Panc1 (cell line): ENCODE measurements around the gene CYP3A4. TPM values are rescaled to one million over a fixed set of nuclear protein-coding genes. Genes with fewer than 3 reads are reported as not detected.
A peak's percentile ranks its signal among the peaks of the same experiment; 100 is the strongest.
"Not testable (repeated sequence)": the region's sequence is repeated elsewhere in the genome, so short reads cannot be mapped to it uniquely, and the experiment has no call there.

Source experiments
- ATAC-seq: fragments of 200-7000 bp; cut with Tn5 transposase; 2 replicates; pipeline ENCODE4 v1.9.1; 2020; ENCODE audit warnings: mild to moderate bottlenecking, moderate library complexity
- BruUV-seq: library from RNA; stranded (reverse); fragments of 400-500 nt; replicated peaks from 2 replicates; lab custom pipeline; 2021; lab: Mats Ljungman, UMichigan
- CTCF ChIA-PET: fragments of 300-600 bp; sonication (Branson Sonifier 250); formaldehyde crosslinking; loops from one replicate; lab custom pipeline; 2022; ENCODE audit warnings: antibody characterized with exemption; lab: Charles Lee
- POLR2A ChIA-PET: fragments of 300-600 bp; sonication (Branson Sonifier 250); formaldehyde crosslinking; loops from one replicate; lab custom pipeline; 2022; ENCODE audit warnings: antibody characterized with exemption; lab: Charles Lee
- DNase-seq: peaks from one replicate; pipeline ENCODE4 v3.0.0-alpha.2; 2010; ENCODE audit warnings: low read depth, low spot score
- H3K27ac ChIP-seq: 2 replicates; pipeline ENCODE4 v1.5.1; 2011; ENCODE audit warnings: mild to moderate bottlenecking, low read length, inconsistent platforms
- H3K27me3 ChIP-seq: fragments of 200-500 bp; sonication (Bioruptor generic); 2 replicates; pipeline ENCODE4 v1.6.0; 2014; ENCODE audit warnings: low read length, inconsistent platforms; ENCODE audit not compliant: control insufficient read depth, insufficient read depth
- H3K36me3 ChIP-seq: fragments of 200-500 bp; sonication (Bioruptor generic); 2 replicates; pipeline ENCODE4 v1.5.1; 2014; ENCODE audit warnings: inconsistent platforms, mild to moderate bottlenecking, low read length, moderate library complexity; ENCODE audit not compliant: control insufficient read depth, insufficient read depth
- H3K4me1 ChIP-seq: 2 replicates; pipeline ENCODE4 v1.5.1; 2011; ENCODE audit warnings: inconsistent platforms, mild to moderate bottlenecking, low read length, moderate library complexity; ENCODE audit not compliant: control insufficient read depth, insufficient read depth
- H3K4me3 ChIP-seq, 2 experiments: 2 replicates each; pipeline ENCODE4 v1.5.1; 2011 to 2012; ENCODE audit warnings: low read depth in 2 of 2, low read length in 2 of 2, mild to moderate bottlenecking in 2 of 2, inconsistent platforms in 1 of 2, moderate library complexity in 1 of 2
- H3K9me3 ChIP-seq: fragments of 200-500 bp; sonication (Bioruptor generic); 2 replicates; pipeline ENCODE4 v1.5.1; 2014; ENCODE audit warnings: low read depth, mild to moderate bottlenecking, inconsistent platforms, low read length, moderate library complexity; ENCODE audit not compliant: control insufficient read depth, insufficient read depth
- CTCF ChIP-seq: fragments of 450-650 bp; IDR thresholded peaks from 2 replicates; pipeline ENCODE4 v1.5.1; 2017; ENCODE audit warnings: mild to moderate bottlenecking
- POLR2AphosphoS5 ChIP-seq: IDR thresholded peaks from 2 replicates; pipeline ENCODE4 v1.6.1; 2012; ENCODE audit warnings: mild to moderate bottlenecking, low read depth, low read length, moderate library complexity
- REST ChIP-seq, 2 experiments: IDR thresholded peaks; 2 replicates each; pipeline ENCODE4 v1.6.1; 2011 to 2012; ENCODE audit warnings: low read depth in 2 of 2, control low read depth in 1 of 2, low read length in 1 of 2, mild to moderate bottlenecking in 1 of 2, moderate library complexity in 1 of 2; ENCODE audit not compliant: insufficient read depth in 1 of 2
- SIN3A ChIP-seq: IDR thresholded peaks from 2 replicates; pipeline ENCODE4 v1.6.1; 2012; ENCODE audit warnings: low read depth, mild to moderate bottlenecking, low read length, moderate library complexity, borderline replicate concordance; ENCODE audit not compliant: insufficient read depth
- TCF7L2 ChIP-seq: IDR thresholded peaks from 2 replicates; pipeline ENCODE4 v1.6.1; 2011; ENCODE audit warnings: mild to moderate bottlenecking, low read depth, low read length, inconsistent platforms
- in situ Hi-C: cut with HindIII; loops from 2 replicates; pipeline ENCODE4 v1.10.0; 2016; ENCODE audit warnings: low sequenced_read_pairs, low pct_unique_long_range_greater_than_20kb
- intact Hi-C: fragments of 100-400 bp; cut with micrococcal nuclease; formaldehyde crosslinking; loops from one replicate; pipeline ENCODE4 v1.10.0; 2022; ENCODE audit not compliant: unreplicated experiment
- total RNA-seq: library from RNA; stranded (reverse); gene quantifications from one replicate; pipeline ENCODE4 v1.2.1, GENCODE V29; 2021; ENCODE audit not compliant: unreplicated experiment

CYP3A4 gene
- total RNA-seq, 1 experiment from 2014 or later = 0.15 TPM

GRCh38 chr7:99752356-99752755, 31.6 kb downstream of the CYP3A4 start:
- H3K36me3 ChIP-seq = no peaks in the 10 kb centered on the region
- DNase-seq (no peak), ATAC-seq (no peak)
- intact Hi-C loops (no loop called here), in situ Hi-C loops (no loop called here)
- no peak overlapping the region for H3K4me3 ChIP-seq
- peaks cover 7% of the 10 kb centered on the region for H3K27me3 ChIP-seq
- H3K9me3 ChIP-seq = no peaks in the 10 kb centered on the region
- no peaks in the 10 kb centered on the region for H3K4me1 ChIP-seq
- TF ChIP-seq TCF7L2 = no peak
- ChIA-PET CTCF (no interaction called here), POLR2A (no interaction called here)
- no TSS peak for BruUV-seq
- H3K27ac ChIP-seq = no peak overlapping the region

GRCh38 chr7:99751322-99752052, 32.5 kb downstream of the CYP3A4 start:
- DNase-seq (peak; percentile 32), ATAC-seq (peak; percentile 83)
- H3K4me1 ChIP-seq, POLR2A ChIA-PET, H3K9me3 ChIP-seq, H3K4me3 ChIP-seq, in situ Hi-C loops, CTCF ChIA-PET, H3K27me3 ChIP-seq, H3K27ac ChIP-seq, intact Hi-C loops, BruUV-seq, H3K36me3 ChIP-seq: not testable (repeated sequence)

- no TSS peak for BruUV-seq
- ATAC-seq = no peak
- no peaks in the 10 kb centered on the region for H3K9me3 ChIP-seq
- POLR2A ChIA-PET = no interaction called here
- CTCF ChIA-PET = no interaction called here
- no peak for DNase-seq
- H3K4me1 ChIP-seq = no peaks in the 10 kb centered on the region
- H3K4me3 ChIP-seq = no peak overlapping the region
- H3K27ac ChIP-seq = no peak overlapping the region
- H3K36me3 ChIP-seq = no peaks in the 10 kb centered on the region
- peaks cover 7% of the 10 kb centered on the region for H3K27me3 ChIP-seq
- in situ Hi-C loops (no loop called here), intact Hi-C loops (no loop called here)
- TF ChIP-seq REST (IDR thresholded peaks at IDR 0.05; ENCODE audit: insufficient read depth in 1 of 2, low read depth in 2 of 2, low read length in 1 of 2) (no peak), TCF7L2 (no peak), POLR2AphosphoS5 (no peak), CTCF (no peak), SIN3A (no peak)
Measured at GRCh38 chr7:99748846-99749579, 35.0 kb downstream of the CYP3A4 start.

- H3K27ac ChIP-seq, intact Hi-C loops, H3K27me3 ChIP-seq, CTCF ChIA-PET, DNase-seq, H3K4me3 ChIP-seq, H3K36me3 ChIP-seq, H3K9me3 ChIP-seq, BruUV-seq, POLR2A ChIA-PET, in situ Hi-C loops, ATAC-seq, H3K4me1 ChIP-seq: not testable (repeated sequence)
Measured at GRCh38 chr7:99746915-99747314, 37.1 kb downstream of the CYP3A4 start.

- H3K27ac ChIP-seq, ATAC-seq, CTCF ChIA-PET, POLR2A ChIA-PET, H3K27me3 ChIP-seq, intact Hi-C loops, H3K4me3 ChIP-seq, DNase-seq, H3K36me3 ChIP-seq, BruUV-seq, in situ Hi-C loops, H3K4me1 ChIP-seq, H3K9me3 ChIP-seq: not testable (repeated sequence)
Measured at GRCh38 chr7:99745395-99745794, 38.6 kb downstream of the CYP3A4 start.
